ENCODE data around the gene IGF1R.

- no peak for TF ChIP-seq CTCF (IDR thresholded peaks at IDR 0.05; ENCODE audit: low read depth, low read length)
- TF ChIP-seq EZH2phosphoT487 (IDR thresholded peaks at IDR 0.05; ENCODE audit: low read depth) = no peak
Measured at GRCh38 chr15:98722209-98722608, 73.9 kb downstream of the IGF1R start.
